C4-2B (cell line): ENCODE results near the gene GFOD2.

Source experiments
- H3K27ac ChIP-seq: fragments of 450-650 bp; 2 replicates; pipeline ENCODE4 v1.5.1; 2017
- ZFX ChIP-seq: fragments of 450-650 bp; IDR thresholded peaks from 2 replicates; pipeline ENCODE4 v1.6.1; 2017
- TF ChIP-seq, protein P1 (sequence below): fragments of 450-650 bp; conservative IDR thresholded peaks from 2 replicates; pipeline ENCODE4 v1.5.1; 2017; ENCODE audit warnings: mild to moderate bottlenecking

GFOD2 gene, protein sequence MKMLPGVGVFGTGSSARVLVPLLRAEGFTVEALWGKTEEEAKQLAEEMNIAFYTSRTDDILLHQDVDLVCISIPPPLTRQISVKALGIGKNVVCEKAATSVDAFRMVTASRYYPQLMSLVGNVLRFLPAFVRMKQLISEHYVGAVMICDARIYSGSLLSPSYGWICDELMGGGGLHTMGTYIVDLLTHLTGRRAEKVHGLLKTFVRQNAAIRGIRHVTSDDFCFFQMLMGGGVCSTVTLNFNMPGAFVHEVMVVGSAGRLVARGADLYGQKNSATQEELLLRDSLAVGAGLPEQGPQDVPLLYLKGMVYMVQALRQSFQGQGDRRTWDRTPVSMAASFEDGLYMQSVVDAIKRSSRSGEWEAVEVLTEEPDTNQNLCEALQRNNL

DNA sequence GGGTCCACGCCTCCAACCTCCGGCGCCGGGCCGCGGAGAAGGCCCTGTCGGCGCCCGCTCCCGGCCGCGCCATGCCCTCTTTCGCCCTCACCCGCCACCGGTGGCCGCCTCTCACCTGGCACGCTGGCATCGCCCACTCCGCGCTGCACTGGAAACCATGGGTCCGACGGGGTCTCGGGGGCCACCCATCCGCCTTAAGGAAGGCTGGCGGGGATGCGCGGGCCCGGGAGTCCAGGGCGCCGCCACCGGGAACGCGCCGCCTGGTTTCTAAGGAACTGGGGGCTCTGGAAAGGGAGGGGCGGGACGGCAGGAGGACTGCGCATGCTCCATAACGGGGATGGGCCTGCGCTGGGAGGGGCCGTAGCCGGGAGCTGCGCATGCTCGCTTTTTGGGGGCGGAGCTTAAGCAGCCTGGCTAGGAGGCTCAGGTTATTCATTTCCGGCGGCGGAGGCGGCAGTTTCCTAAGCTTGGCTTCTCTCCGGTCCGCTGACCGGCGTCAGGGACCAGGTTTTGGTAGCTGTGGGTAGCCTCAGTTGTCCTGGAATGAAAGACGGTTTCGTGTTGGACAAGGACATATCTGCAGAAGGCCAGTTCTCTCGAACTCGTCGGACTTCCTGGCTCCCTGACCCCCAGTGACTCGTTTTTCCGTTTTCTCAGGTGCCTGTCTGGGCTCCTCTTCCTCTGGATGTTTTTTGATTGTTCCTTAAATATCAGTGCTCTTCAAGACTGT is at the start of gene GFOD2:
Gene GFOD2, minus strand, starts transcription at position 269 of the 730 bp plus-strand sequence. CDS start 33,601 bp downstream, outside the sequence.
- peak within 1 kb of the TSS; percentile 83 for H3K27ac ChIP-seq
- TF ChIP-seq, protein P1, sequence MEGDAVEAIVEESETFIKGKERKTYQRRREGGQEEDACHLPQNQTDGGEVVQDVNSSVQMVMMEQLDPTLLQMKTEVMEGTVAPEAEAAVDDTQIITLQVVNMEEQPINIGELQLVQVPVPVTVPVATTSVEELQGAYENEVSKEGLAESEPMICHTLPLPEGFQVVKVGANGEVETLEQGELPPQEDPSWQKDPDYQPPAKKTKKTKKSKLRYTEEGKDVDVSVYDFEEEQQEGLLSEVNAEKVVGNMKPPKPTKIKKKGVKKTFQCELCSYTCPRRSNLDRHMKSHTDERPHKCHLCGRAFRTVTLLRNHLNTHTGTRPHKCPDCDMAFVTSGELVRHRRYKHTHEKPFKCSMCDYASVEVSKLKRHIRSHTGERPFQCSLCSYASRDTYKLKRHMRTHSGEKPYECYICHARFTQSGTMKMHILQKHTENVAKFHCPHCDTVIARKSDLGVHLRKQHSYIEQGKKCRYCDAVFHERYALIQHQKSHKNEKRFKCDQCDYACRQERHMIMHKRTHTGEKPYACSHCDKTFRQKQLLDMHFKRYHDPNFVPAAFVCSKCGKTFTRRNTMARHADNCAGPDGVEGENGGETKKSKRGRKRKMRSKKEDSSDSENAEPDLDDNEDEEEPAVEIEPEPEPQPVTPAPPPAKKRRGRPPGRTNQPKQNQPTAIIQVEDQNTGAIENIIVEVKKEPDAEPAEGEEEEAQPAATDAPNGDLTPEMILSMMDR = no peak; the same call in 1 of the 2 replicates
- peak; percentile 80 for TF ChIP-seq ZFX

DNA sequence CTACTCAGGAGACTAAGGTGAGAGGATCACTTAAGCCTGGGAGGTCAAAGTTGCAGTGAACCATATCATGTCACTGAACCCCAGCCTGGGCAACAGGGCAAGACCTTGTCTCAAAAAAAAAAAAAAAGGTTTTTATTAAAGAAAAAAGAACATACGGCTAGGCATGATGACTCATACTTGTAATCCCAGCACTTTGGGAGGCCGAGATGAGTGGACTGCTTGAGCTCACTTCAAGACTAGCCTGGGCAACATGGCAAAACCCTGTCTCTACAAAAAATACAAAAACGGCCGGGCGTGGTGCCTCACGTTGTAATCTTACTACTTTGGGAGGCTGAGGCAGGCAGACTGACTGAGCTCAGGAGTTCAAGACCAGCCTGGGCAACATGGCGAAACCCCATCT is 48.8 kb upstream of the GFOD2 start:
- no peak for TF ChIP-seq ZFX
- TF ChIP-seq, protein P1 = no peak

DNA sequence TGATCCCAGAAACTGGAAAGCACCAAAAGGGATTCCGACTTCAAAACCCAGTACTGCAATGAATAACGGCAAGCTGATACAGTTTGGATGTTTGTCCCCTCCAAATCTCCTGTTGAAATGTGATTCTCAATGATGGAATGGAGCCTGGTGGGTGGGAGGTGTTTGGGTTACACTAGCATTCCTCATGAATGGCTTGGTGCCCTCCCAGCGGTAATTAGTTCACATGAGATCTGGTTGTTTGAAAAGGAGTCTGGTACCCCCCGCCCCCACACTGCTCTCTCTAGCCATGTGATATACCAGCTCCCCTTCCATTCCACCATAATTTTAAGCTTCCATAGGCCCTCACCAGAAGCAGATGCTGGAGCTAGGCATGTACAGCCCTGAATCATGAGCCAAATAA is 47.2 kb upstream of the GFOD2 start:
- H3K27ac ChIP-seq = no peak overlapping the region
- no peak for TF ChIP-seq ZFX
- TF ChIP-seq, protein P1 = no peak

More for the DNA sequence above, 48.8 kb upstream of the GFOD2 start:
- no peak overlapping the region for H3K27ac ChIP-seq

DNA sequence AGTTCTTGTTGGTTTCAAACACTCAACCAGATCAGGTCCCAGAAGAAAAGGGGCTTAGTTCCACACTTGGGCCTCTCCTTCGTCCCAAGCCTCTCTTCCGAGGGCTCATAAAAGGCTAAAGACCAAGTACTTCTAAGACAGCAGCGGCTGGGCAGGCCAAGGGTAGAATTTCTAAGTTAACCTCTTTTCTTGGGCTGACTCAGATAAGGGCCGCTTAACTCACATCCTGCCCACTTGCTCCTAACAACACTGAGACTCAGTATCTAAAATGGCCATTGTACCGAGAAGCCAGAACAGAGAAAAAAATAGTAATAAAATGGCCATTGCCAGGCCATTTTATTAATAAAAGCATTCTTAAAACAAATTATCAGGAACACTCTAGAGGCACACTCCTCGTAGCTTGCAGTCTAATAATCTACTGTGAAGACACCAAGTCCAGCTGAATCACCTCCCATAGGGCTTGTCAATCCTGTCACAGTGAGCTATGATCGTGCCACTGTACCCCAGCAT is 45.1 kb upstream of the GFOD2 start:
- TF ChIP-seq, protein P1 = no peak
- TF ChIP-seq ZFX = no peak
- H3K27ac ChIP-seq = no peak overlapping the region

DNA sequence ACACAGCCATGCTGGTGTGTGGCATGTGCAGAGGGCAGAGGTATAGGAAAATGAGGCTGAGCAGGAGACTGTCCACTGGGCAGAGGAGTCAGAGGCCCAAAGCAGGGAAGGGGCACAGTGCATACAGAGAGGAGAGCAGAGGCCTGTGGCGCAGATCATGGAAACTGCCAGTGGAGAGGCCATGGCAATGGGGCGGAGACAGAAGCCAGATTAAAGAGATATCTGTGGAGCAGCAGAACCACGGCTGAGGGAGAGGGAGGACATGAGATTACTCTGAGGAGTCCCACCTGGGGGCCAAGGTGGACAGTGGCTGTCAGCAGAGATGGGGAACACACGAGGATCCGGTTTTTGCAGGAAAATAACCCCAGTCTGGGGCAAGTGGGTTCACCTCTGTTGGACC is 44.0 kb upstream of the GFOD2 start:
- TF ChIP-seq ZFX = no peak
- TF ChIP-seq, protein P1 = no peak
- H3K27ac ChIP-seq = no peak overlapping the region

DNA sequence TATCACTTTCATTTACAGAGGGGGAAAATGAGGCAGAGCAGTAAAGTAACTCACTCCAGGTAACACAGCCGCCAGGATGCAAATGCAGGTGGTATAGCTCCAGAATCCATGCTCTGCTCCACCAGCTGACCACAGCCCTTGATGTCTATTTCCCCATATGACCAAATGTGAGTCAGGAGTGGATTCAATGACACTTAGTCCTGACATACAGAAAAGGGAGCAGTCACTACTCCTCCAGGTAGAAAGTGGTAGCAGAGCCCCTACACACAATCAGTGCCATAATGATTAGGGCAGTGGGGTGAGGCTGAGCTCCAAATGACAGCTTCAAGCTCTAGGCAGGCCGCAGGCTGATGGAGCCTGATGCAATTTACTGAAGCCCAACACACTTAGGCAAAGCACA is 43.3 kb upstream of the GFOD2 start:
- no peak overlapping the region for H3K27ac ChIP-seq
- TF ChIP-seq, protein P1 = no peak

DNA sequence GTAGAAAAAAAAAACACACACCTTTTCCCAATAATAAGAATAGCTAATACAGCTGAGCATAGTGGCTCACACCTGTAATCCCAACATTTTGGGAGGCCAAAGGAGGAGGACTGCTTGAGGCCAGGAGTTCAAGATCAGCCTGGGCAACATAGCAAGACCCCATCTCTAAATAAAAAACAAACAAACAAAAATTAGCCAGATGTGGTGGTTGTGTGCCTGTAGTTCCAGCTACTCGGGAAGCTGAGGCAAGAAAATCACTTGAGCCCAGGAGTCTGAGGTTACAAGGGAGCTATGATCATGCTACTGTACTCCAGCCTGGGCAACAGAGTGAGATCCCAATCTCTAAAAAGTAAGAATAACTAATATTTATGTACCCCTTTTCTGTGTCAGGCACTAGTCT is 42.8 kb upstream of the GFOD2 start:
- TF ChIP-seq ZFX = no peak
- TF ChIP-seq, protein P1 = no peak

More for the DNA sequence above, 42.8 kb upstream of the GFOD2 start:
- H3K27ac ChIP-seq = no peak overlapping the region
